CD4-positive, CD25-positive, alpha-beta regulatory T cell (primary cell): ENCODE results near the gene FBRSL1. TPM values are rescaled to one million over a fixed set of nuclear protein-coding genes. Genes with fewer than 3 reads are reported as not detected.

Experiments used
- ATAC-seq, 2 donors: fragments of 150-1000 bp; cut with Tn5 transposase; one replicate each; pipeline ENCODE4 v1.10.0; 2021; ENCODE audit warnings: low read depth in 2 of 2, moderate number of reproducible peaks in 2 of 2, moderate library complexity in 1 of 2
- DNase-seq, 3 donors: peaks; one replicate each; pipeline versions ENCODE4 v3.0.0 to v3.0.0-alpha.2; 2012 to 2022; ENCODE audit warnings: mixed read lengths in 1 of 3
- H3K27ac ChIP-seq: one replicate; pipeline ENCODE4 v1.7.0; 2013; ENCODE audit warnings: mild to moderate bottlenecking, low read length; ENCODE audit not compliant: insufficient read depth, poor library complexity, severe bottlenecking
- H3K27me3 ChIP-seq: one replicate; pipeline ENCODE4 v1.7.0; 2013; ENCODE audit warnings: low read length; ENCODE audit not compliant: control insufficient read depth, insufficient read depth
- H3K36me3 ChIP-seq: one replicate; pipeline ENCODE4 v1.7.0; 2013; ENCODE audit warnings: mild to moderate bottlenecking, low read length, moderate library complexity; ENCODE audit not compliant: control insufficient read depth, insufficient read depth
- H3K4me1 ChIP-seq: 2 replicates; pipeline ENCODE4 v1.7.0; 2013; ENCODE audit warnings: mild to moderate bottlenecking, low read length; ENCODE audit not compliant: insufficient read depth, control insufficient read depth, poor library complexity, severe bottlenecking
- H3K4me3 ChIP-seq: one replicate; pipeline ENCODE4 v1.7.0; 2013; ENCODE audit warnings: low read depth, mild to moderate bottlenecking, low read length, moderate library complexity
- H3K9me3 ChIP-seq, 2 experiments: 1 replicate in 1 of 2; 2 replicates in 1 of 2; pipeline ENCODE4 v1.7.0; 2013; ENCODE audit warnings: low read length in 2 of 2, mild to moderate bottlenecking in 1 of 2, moderate library complexity in 1 of 2; ENCODE audit not compliant: control insufficient read depth in 2 of 2
- H3K27ac Mint-ChIP-seq, 3 donors: one replicate each; pipeline ENCODE4 v1.8.0; 2020 to 2022; ENCODE audit warnings: mild to moderate bottlenecking in 3 of 3, mixed read lengths in 3 of 3, moderate library complexity in 2 of 3
- H3K27me3 Mint-ChIP-seq: one replicate; pipeline ENCODE4 v1.8.0; 2022; ENCODE audit warnings: mild to moderate bottlenecking, mixed read lengths
- H3K36me3 Mint-ChIP-seq: one replicate; pipeline ENCODE4 v1.8.0; 2020; ENCODE audit warnings: mixed read lengths
- H3K4me1 Mint-ChIP-seq, 4 donors: one replicate each; pipeline ENCODE4 v1.8.0; 2020 to 2022; ENCODE audit warnings: mixed read lengths in 4 of 4, mild to moderate bottlenecking in 1 of 4
- H3K4me3 Mint-ChIP-seq, 4 donors: one replicate each; pipeline ENCODE4 v1.8.0; 2020 to 2022; ENCODE audit warnings: mild to moderate bottlenecking in 4 of 4, mixed read lengths in 4 of 4, moderate library complexity in 3 of 4
- H3K9me3 Mint-ChIP-seq, 7 donors: one replicate each; pipeline ENCODE4 v1.8.0; 2020 to 2022; ENCODE audit warnings: mixed read lengths in 7 of 7, mild to moderate bottlenecking in 3 of 7, moderate library complexity in 2 of 7
- polyA plus RNA-seq, 4 donors: library from polyadenylated mRNA; unstranded; fragments of 300-500 nt; fragmentation: Illumina TruSeq; gene quantifications; one replicate each; pipeline ENCODE4 v1.2.3, GENCODE V29; 2021
- total RNA-seq: library from RNA; stranded (reverse); gene quantifications from one replicate; pipeline ENCODE4 v1.2.3, GENCODE V29; 2022

Gene FBRSL1
- total and polyA plus RNA-seq, 5 donors from 2014 or later, result 0.16 to 94.6 (median 0.34) TPM

DNA sequence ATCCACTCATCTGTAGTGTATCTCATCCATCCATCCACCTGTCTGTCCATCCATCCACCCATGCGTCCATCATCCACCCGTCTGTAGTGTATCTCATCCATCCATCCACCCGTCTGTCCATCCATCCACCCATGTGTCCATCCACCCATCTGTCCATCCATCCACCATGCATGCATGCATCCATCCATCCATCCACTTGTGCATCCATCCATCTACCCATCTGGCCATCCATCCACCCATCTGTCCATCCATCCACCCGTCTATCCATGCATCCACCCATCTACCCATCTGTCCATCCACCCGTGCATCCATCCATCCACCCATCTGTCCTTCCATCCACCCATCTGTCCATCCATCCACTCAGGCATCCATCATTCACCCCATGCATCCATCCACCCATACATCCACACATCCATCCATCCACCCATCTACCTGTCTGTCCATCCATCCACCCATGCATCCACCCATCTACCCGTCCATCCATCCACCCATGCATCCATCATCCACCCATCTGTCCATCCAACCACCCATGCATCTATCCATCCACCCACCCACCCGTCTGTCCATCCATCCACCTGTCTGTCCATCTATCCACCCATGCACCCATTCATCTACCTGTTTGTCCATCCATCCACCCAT is 28.5 kb downstream of the FBRSL1 start:
- Histone ChIP-seq H3K36me3 (peaks cover 26% of the 10 kb centered on the region), H3K27ac (no peak overlapping the region), H3K27me3 (no peaks in the 10 kb centered on the region), H3K9me3 (peaks cover 0 to 6% of the 10 kb centered on the region in 2 experiments), H3K4me3 (no peak overlapping the region), H3K4me1 (peaks cover 3% of the 10 kb centered on the region)
- Mint-ChIP-seq H3K27ac (peak overlapping the region in 1 of 3 donors; percentile 44), H3K9me3 (peaks cover 0 to 8% (median 2%) of the 10 kb centered on the region in 7 donors), H3K27me3 (peaks cover 4% of the 10 kb centered on the region), H3K4me3 (no peak overlapping the region), H3K36me3 (peaks cover 20% of the 10 kb centered on the region), H3K4me1 (peaks cover 0 to 41% (median 12%) of the 10 kb centered on the region in 4 donors)
- DNase-seq (no peak), ATAC-seq (no peak)

DNA sequence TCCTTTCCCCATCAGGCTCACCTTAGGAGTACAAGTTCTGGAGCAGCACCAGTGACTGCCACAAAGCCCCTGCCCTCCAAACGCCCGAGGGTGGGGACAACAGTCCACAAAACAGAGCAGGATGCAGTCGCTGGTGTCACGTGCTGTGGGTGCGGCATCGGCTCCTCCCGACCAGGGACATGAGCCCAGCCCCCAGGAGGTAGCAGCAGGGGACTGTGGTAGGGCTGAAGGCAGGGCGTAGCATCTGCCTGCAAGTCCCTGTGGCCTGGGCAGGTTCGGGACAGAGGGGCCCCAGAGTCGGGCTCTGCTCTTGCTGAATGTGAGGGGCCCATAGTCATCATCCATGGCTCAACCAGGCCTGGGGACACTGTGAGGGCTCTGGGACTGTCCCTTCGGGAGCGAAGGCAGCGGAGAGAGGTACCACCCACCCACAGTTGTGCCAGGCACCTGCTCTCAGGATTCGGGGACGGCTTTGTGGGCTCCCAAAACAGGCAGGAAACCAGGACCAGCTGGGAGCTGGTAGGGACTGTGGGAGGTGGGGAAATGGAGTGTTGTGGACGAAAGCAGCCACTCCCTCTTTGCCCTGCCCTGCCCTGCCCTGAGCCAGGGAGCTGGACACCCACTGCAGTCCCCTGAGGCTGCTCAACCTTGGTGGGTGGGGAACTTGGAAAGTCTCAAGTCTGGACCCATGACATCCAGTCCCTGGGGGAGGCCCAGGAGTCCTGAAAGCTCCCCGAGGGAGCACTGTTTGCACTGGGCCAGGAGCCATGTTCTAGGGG is 30.7 kb downstream of the FBRSL1 start:
- Mint-ChIP-seq H3K4me3 (no peak overlapping the region), H3K4me1 (peaks cover 0 to 43% (median 14%) of the 10 kb centered on the region in 4 donors), H3K27me3 (peaks cover 4% of the 10 kb centered on the region), H3K27ac (no peak overlapping the region), H3K36me3 (peaks cover 17% of the 10 kb centered on the region), H3K9me3 (peaks cover 0 to 8% (median 0%) of the 10 kb centered on the region in 7 donors)
- H3K27ac ChIP-seq, result no peak overlapping the region
- H3K27me3 ChIP-seq, result no peaks in the 10 kb centered on the region
- H3K4me3 ChIP-seq, result no peak overlapping the region
- DNase-seq (no peak), ATAC-seq (no peak)
- H3K4me1 ChIP-seq, result peaks cover 9% of the 10 kb centered on the region
- peaks cover 18% of the 10 kb centered on the region for H3K36me3 ChIP-seq
- H3K9me3 ChIP-seq, result peaks cover 0 to 6% of the 10 kb centered on the region in 2 experiments

DNA sequence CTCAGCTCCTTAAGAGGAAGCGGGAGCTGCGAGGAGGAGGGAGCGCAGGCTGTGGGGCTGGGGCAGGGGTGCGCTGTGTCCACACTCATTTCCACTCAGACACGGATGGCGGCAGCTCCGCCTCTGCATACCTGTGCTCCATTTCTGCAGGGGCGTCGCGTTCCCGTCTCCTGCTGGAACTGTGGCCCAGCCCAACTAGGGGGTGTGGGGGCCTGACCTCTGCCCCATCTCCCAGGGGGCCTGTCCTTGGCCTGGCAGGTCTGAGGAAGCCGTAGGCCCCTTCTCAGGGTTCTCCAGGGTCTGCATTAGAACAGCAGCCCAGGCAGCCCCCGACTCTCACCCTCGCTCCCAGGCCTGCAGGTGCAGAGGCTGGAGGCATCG is 31.2 kb downstream of the FBRSL1 start:
- Mint-ChIP-seq H3K27ac (no peak overlapping the region), H3K9me3 (peaks cover 0 to 8% (median 0%) of the 10 kb centered on the region in 7 donors), H3K4me3 (no peak overlapping the region), H3K27me3 (peaks cover 4% of the 10 kb centered on the region), H3K4me1 (peaks cover 0 to 43% (median 13%) of the 10 kb centered on the region in 4 donors), H3K36me3 (peaks cover 17% of the 10 kb centered on the region)
- no peak for DNase-seq
- Histone ChIP-seq H3K4me3 (no peak overlapping the region), H3K4me1 (peaks cover 9% of the 10 kb centered on the region), H3K36me3 (peaks cover 18% of the 10 kb centered on the region), H3K9me3 (peaks cover 0 to 6% of the 10 kb centered on the region in 2 experiments), H3K27ac (no peak overlapping the region), H3K27me3 (no peaks in the 10 kb centered on the region)
- no peak for ATAC-seq

DNA sequence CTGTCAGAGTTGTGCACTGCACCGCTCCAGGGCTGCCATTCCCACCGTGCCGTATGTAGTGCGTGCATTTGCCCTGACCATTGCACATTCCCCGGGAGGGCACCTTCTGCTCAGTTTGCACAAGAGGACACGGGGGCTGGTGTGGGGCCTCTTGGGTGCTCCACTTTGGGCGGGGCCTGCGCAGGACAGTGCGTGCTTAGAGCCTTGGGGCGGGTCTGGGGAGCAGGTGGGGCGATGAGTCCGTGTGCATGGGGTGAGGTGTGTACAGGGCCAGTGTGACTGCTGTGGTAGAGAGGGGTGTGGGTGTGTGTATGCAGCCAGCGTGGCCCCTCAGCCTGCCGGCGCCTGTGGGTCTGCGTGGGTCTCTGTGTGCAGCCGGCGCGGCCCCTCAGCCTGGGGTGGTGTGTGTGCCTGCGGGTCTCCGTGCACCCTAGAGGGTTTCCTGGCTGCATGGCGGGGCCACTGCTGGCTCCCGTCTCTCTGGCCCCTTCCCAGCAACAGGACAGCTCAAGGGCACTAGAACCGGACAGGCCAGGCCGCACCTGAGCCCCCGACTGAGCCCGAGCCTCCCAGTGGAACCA is 31.9 kb downstream of the FBRSL1 start:
- ATAC-seq, result no peak
- H3K36me3 ChIP-seq, result peaks cover 18% of the 10 kb centered on the region
- Mint-ChIP-seq H3K4me3 (no peak overlapping the region), H3K9me3 (peaks cover 0 to 8% (median 0%) of the 10 kb centered on the region in 7 donors), H3K27ac (peak overlapping the region in 1 of 3 donors; percentile 82), H3K27me3 (peaks cover 4% of the 10 kb centered on the region), H3K4me1 (peaks cover 0 to 43% (median 13%) of the 10 kb centered on the region in 4 donors), H3K36me3 (peaks cover 17% of the 10 kb centered on the region)
- peaks cover 0 to 6% of the 10 kb centered on the region in 2 experiments for H3K9me3 ChIP-seq
- no peak overlapping the region for H3K27ac ChIP-seq
- no peak overlapping the region for H3K4me3 ChIP-seq
- no peaks in the 10 kb centered on the region for H3K27me3 ChIP-seq
- H3K4me1 ChIP-seq, result peaks cover 9% of the 10 kb centered on the region
- DNase-seq, result no peak

DNA sequence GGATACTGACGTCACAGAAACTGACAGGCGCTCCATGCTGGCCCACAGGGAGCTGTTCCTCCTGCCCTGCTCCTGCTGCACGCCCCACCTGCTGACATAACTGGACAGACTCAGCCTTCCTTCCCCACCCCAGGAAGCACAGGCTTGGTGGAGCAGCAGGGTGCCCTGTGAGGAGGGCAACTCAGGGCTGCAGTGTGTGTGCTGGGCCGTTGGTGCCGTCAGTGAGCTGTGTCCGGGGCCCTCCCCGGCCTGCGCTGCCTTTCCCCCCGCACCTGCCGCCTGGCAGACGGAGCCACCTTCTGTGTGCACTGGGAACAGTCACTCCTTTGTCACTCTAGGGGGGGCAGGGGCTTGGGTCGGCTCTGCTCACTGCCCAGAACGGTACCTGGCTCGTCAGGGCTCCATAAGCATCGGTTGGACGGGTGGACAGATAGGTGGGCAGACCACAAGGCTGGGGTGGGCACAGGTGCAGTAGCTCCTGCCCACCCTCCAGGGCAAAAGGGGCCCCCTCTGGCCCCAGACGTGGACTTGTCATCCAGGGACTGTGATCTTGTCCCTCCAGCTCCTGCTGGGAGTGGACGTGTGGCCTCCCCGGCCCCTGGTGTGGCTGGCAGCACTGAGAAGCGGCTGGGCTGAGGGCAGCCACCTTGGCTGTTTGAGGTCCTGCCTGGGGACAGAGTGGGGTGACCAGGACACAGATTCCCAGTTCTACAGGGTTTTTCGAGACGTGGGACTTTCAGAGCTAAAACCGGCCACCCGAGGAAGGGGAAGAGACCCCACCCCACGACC is 32.8 kb downstream of the FBRSL1 start:
- H3K4me1 Mint-ChIP-seq, result peaks cover 0 to 41% (median 13%) of the 10 kb centered on the region in 4 donors
- H3K4me3 Mint-ChIP-seq, result no peak overlapping the region
- no peak overlapping the region for H3K27ac Mint-ChIP-seq
- ATAC-seq, result no peak
- no peak for DNase-seq
- Histone ChIP-seq H3K27ac (no peak overlapping the region), H3K36me3 (peaks cover 15% of the 10 kb centered on the region), H3K4me3 (no peak overlapping the region), H3K9me3 (peaks cover 0 to 6% of the 10 kb centered on the region in 2 experiments), H3K27me3 (no peaks in the 10 kb centered on the region), H3K4me1 (peaks cover 9% of the 10 kb centered on the region)
- H3K9me3 Mint-ChIP-seq, result peaks cover 0 to 8% (median 0%) of the 10 kb centered on the region in 7 donors
- no peaks in the 10 kb centered on the region for H3K27me3 Mint-ChIP-seq
- peaks cover 17% of the 10 kb centered on the region for H3K36me3 Mint-ChIP-seq

DNA sequence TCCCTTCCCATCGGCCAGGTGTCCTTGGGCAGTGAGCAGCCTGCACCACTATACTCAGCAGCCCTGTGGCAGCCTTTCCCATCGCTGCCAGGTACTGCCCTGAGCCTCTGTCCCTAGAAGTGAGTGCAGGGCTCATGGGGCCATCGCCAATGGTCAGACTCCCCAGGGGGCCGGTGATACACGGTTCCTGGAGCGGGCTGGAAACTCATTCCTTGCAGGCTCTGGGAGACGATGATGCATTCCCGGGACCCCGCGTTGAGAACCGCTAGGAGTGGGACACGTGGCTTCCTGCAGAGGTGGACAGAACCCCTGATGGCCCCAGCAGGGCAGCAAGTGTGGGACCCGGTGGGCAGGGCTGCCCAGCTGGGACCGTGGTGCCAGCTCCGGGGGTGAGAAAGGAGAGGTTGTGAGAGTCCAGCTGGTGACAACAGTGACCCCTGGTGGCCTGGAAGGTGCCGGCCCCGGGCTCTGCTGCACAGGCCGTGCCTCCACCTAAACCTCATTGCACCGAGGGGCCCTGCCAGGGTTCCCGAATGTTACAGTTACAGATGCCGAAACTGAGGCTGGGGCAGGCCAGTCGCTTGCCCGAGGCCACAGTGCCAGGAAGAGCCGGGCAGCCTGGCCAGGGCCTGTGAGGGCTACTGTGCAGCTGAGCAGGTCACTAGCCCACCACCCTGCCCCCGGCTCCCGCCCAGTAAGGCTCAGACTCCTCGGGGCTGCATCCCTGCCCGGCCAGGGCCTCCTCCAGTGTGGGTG is 33.8 kb downstream of the FBRSL1 start:
- H3K4me3 Mint-ChIP-seq, result peak overlapping the region in 1 of 4 donors; percentile 24
- H3K36me3 Mint-ChIP-seq, result peaks cover 8% of the 10 kb centered on the region
- Histone ChIP-seq H3K27me3 (no peaks in the 10 kb centered on the region), H3K9me3 (peaks cover 0 to 6% of the 10 kb centered on the region in 2 experiments), H3K27ac (no peak overlapping the region), H3K36me3 (peaks cover 6% of the 10 kb centered on the region), H3K4me1 (peaks cover 9% of the 10 kb centered on the region), H3K4me3 (no peak overlapping the region)
- DNase-seq (peak; percentile 53 to 71 (median 64)), ATAC-seq (peak; percentile 53 to 68)
- peaks cover 0 to 2% (median 0%) of the 10 kb centered on the region in 7 donors for H3K9me3 Mint-ChIP-seq
- H3K27me3 Mint-ChIP-seq, result no peaks in the 10 kb centered on the region
- no peak overlapping the region for H3K27ac Mint-ChIP-seq
- H3K4me1 Mint-ChIP-seq, result peaks cover 0 to 33% (median 5%) of the 10 kb centered on the region in 4 donors

DNA sequence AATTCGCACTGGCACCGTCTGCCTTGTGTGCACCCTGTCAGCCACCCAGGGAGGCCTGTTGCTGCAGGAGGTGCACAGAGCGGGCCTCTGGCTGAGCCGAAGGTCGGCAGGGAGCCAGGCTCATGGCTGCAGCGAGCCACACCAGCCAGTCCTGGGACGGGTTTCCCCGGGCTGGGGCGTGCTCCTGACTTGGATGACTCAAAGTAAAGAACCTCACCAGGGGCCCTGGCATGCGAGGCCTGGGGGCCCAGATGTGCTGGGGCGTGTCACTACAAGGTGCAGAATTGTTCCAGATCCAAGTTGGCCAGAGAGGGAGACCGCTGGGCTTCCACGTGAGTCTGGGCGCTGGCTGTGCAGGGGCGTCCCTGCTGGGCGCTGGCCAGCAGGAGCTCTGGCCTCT is 34.5 kb downstream of the FBRSL1 start:
- Histone ChIP-seq H3K36me3 (peaks cover under 1% of the 10 kb centered on the region), H3K9me3 (no peaks in the 10 kb centered on the region), H3K4me3 (no peak overlapping the region), H3K27ac (no peak overlapping the region), H3K4me1 (peaks cover 9% of the 10 kb centered on the region), H3K27me3 (no peaks in the 10 kb centered on the region)
- H3K4me3 Mint-ChIP-seq, result no peak overlapping the region
- no peaks in the 10 kb centered on the region for H3K9me3 Mint-ChIP-seq
- peaks cover 1% of the 10 kb centered on the region for H3K36me3 Mint-ChIP-seq
- H3K27me3 Mint-ChIP-seq, result no peaks in the 10 kb centered on the region
- H3K4me1 Mint-ChIP-seq, result peaks cover 0 to 26% (median 5%) of the 10 kb centered on the region in 4 donors
- ATAC-seq (no peak), DNase-seq (no peak)
- no peak overlapping the region for H3K27ac Mint-ChIP-seq
